ENCODE data around the gene MTRFR. TPM values are rescaled to one million over a fixed set of nuclear protein-coding genes. Genes with fewer than 3 reads are reported as not detected.
"Not testable (repeated sequence)": the region's sequence is repeated elsewhere in the genome, so short reads cannot be mapped to it uniquely, and the experiment has no call there.

The MTRFR gene
- polyA plus RNA-seq, 3 donors = 21.9 to 25.1 (median 22.0) TPM

GRCh38 chr12:123248996-123249741 lies 15.9 kb downstream of the MTRFR start:
- DNase-seq (ENCODE audit: low read depth in 3 of 3, low spot score in 2 of 3) = not testable (repeated sequence)

GRCh38 chr12:123250471-123251383 lies 17.5 kb downstream of the MTRFR start:
- no peak for DNase-seq (ENCODE audit: low read depth in 3 of 3, low spot score in 2 of 3)

GRCh38 chr12:123251403-123252076 lies 18.3 kb downstream of the MTRFR start:
- no peak for DNase-seq (ENCODE audit: low read depth in 3 of 3, low spot score in 2 of 3)

GRCh38 chr12:123252365-123252764 lies 19.1 kb downstream of the MTRFR start:
- not testable (repeated sequence) for DNase-seq (ENCODE audit: low read depth in 3 of 3, low spot score in 2 of 3)

- no peak for DNase-seq (ENCODE audit: low read depth in 3 of 3, low spot score in 2 of 3)
Observed at GRCh38 chr12:123253641-123254459, 20.6 kb downstream of the MTRFR start.

- no peak for DNase-seq (ENCODE audit: low read depth in 3 of 3, low spot score in 2 of 3)
Observed at GRCh38 chr12:123254853-123255446, 21.7 kb downstream of the MTRFR start.

GRCh38 chr12:123258593-123258992 lies 25.4 kb downstream of the MTRFR start:
- no peak for DNase-seq (ENCODE audit: low read depth in 3 of 3, low spot score in 2 of 3)

GRCh38 chr12:123260081-123260480 lies 26.8 kb downstream of the MTRFR start:
- no peak for DNase-seq (ENCODE audit: low read depth in 3 of 3, low spot score in 2 of 3)

GRCh38 chr12:123261196-123261595 lies 28.0 kb downstream of the MTRFR start:
- no peak for DNase-seq (ENCODE audit: low read depth in 3 of 3, low spot score in 2 of 3)

- DNase-seq (ENCODE audit: low read depth in 3 of 3, low spot score in 2 of 3) = no peak
Observed at GRCh38 chr12:123263196-123263817, 30.1 kb downstream of the MTRFR start.

- no peak for DNase-seq (ENCODE audit: low read depth in 3 of 3, low spot score in 2 of 3)
Observed at GRCh38 chr12:123264642-123265041, 31.4 kb downstream of the MTRFR start.

GRCh38 chr12:123265851-123266678 lies 32.8 kb downstream of the MTRFR start:
- no peak for DNase-seq (ENCODE audit: low read depth in 3 of 3, low spot score in 2 of 3)

GRCh38 chr12:123266679-123267277 lies 33.5 kb downstream of the MTRFR start:
- DNase-seq (ENCODE audit: low read depth in 3 of 3, low spot score in 2 of 3) = no peak

- no peak for DNase-seq (ENCODE audit: low read depth in 3 of 3, low spot score in 2 of 3)
Observed at GRCh38 chr12:123267335-123267920, 34.2 kb downstream of the MTRFR start.

GRCh38 chr12:123267991-123268843 lies 35.0 kb downstream of the MTRFR start:
- no peak for DNase-seq (ENCODE audit: low read depth in 3 of 3, low spot score in 2 of 3)

- no peak for DNase-seq (ENCODE audit: low read depth in 3 of 3, low spot score in 2 of 3)
Observed at GRCh38 chr12:123268850-123269249, 35.6 kb downstream of the MTRFR start.

- DNase-seq (ENCODE audit: low read depth in 3 of 3, low spot score in 2 of 3) = peak in 1 of 3 donors; percentile 41
Observed at GRCh38 chr12:123269395-123269892, 36.2 kb downstream of the MTRFR start.
